ENCODE data around the gene TP53. TPM values are rescaled to one million over a fixed set of nuclear protein-coding genes. Genes with fewer than 3 reads are reported as not detected.
A peak's percentile ranks its signal among the peaks of the same experiment; 100 is the strongest.

The TP53 gene
- total and polyA plus RNA-seq, 7 donors, result 7.4 to 36.7 (median 18.1) TPM

DNA sequence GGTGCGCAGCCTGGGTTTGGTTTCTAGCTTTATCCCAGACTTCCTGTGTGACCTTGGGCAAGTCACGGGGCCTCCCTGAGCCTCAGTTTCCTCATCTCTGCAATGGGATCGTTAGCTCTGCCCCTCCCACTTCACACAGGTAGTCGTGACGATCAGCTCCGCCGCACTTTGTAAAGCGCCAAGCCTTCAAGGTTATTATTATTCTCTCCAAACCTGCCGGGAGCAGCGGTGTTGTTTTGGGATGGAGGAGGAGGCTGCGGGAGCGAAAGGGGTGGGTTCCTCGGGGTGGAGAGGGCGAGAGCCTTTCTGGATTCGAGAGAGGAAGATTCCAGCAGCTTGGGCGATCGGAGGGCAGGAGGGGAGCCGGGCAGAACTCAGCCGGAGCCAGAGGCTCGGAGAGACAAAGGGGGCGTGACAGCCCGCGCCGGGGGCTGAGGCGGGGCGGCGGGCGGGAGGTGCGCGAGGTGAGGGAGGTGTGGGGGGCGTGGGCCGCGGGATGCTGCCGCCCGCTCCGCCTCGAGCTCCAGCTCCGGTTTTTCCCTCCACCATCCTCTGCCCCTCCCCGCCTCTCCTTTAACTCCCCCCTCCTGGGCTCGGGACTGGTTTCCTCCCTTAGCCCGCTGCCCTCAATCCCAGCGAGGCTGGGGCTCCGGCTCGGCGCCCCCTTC lies 17.4 kb upstream of the TP53 start, which contains the start of gene EFNB3:
EFNB3 (plus strand) TSS at position 602 of the 668 bp plus-strand sequence. CDS start 397 bp downstream, outside the sequence.
- no peak within 1 kb of the TSS for H3K27ac ChIP-seq
- 2 to 3% (median 3%) methylated on average over 30 to 39 of the region's 45 CpGs for WGBS, 3 donors
- H3K9me3 ChIP-seq, result no peaks in the 10 kb centered on the region
- H3K27me3 ChIP-seq (ENCODE audit: insufficient read depth in 3 of 3, low read length in 2 of 3), result peaks cover 0 to 57% (median 21%) of the 10 kb centered on the region in 3 donors
- H3K36me3 ChIP-seq (ENCODE audit: insufficient read depth in 1 of 2, low read depth in 1 of 2), result peaks cover 7 to 24% of the 10 kb centered on the region in 2 donors
- no peak for ATAC-seq
- H3K4me1 ChIP-seq, result peaks cover 7% of the 10 kb centered on the region
- peak within 1 kb of the TSS; percentile 49 for H3K4me3 ChIP-seq
- DNase-seq, result no peak
- intact Hi-C loops (cut with DNase I), result no loop called here
- TF ChIP-seq CTCF (IDR thresholded peaks at IDR 0.05), result no peak

DNA sequence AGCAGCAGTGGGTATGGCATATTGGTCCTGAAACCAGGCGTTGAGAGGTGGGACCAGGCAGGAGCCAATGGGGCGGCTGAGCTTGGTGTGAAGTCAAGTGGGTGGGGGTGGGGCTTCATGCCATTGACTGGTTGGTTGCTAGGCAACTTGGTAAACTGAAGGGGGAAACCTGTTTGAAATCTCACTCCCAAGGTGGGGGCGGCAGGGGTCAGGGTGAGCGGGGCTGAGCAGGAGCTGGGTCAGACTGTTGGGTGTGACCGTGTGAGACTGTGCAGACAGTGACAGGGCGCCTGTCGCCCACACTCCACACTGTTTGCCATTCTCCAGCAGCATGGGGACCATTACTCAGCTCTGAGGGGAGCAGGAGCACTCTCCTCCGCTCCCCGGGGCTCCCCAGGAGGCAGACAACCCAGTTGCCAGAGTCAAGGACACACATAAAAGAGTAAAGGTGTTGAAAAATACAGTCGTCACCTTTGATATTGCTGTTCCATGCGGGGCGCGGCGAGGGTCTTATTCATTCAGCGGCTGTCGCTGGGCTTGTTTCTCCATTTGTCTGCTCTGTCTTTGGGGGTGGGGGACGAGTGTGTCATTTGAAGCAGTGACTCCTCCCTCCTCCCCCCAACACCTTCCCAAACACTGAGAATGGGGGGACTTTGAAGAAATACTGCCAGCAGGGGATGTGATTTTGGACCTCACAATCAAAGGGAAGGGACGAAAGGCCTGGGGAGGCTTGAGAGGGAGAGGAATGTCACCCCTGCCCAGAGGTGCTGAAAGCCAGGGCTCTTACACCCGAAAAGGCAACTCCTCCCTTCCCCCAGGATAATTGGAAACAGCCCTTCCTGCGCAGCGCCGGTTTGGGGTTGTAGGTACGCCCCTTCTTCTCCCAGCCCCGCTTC lies 16.5 kb upstream of the TP53 start:
- H3K4me3 ChIP-seq, result no peak overlapping the region
- peaks cover 7 to 24% of the 10 kb centered on the region in 2 donors for H3K36me3 ChIP-seq (ENCODE audit: insufficient read depth in 1 of 2, low read depth in 1 of 2)
- no peak overlapping the region for H3K27ac ChIP-seq
- ATAC-seq, result peak in 1 of 4 donors; percentile 13
- no peak for TF ChIP-seq CTCF (IDR thresholded peaks at IDR 0.05)
- WGBS, 3 donors, result 48 to 55% (median 51%) methylated on average over 24 of the region's 24 CpGs
- H3K27me3 ChIP-seq (ENCODE audit: insufficient read depth in 3 of 3, low read length in 2 of 3), result peaks cover 0 to 50% (median 18%) of the 10 kb centered on the region in 3 donors
- peaks cover 7% of the 10 kb centered on the region for H3K4me1 ChIP-seq
- intact Hi-C loops (cut with DNase I), result no loop called here
- DNase-seq, result no peak
- no peaks in the 10 kb centered on the region for H3K9me3 ChIP-seq

DNA sequence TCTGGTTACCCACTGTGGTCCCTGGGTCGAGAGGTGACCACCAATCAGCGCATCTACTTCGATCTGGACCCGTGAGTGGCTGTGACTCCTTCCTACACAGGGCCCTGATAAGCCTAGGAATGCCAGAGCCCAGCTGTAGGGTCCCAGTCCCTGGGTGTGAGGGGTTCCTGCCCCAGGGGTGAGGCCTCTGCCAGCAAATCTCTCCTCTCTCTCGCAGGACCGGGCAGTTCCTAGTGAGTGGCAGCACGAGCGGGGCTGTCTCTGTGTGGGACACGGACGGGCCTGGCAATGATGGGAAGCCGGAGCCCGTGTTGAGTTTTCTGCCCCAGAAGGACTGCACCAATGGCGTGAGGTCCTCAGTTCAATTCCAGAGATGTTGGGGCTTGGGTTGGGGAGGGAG lies 15.5 kb upstream of the TP53 start:
- no peak for ATAC-seq
- Histone ChIP-seq H3K36me3 (ENCODE audit: insufficient read depth in 1 of 2, low read depth in 1 of 2) (peaks cover 7 to 24% of the 10 kb centered on the region in 2 donors), H3K4me1 (peaks cover 7% of the 10 kb centered on the region), H3K27ac (no peak overlapping the region), H3K4me3 (no peak overlapping the region), H3K27me3 (ENCODE audit: insufficient read depth in 3 of 3, low read length in 2 of 3) (peaks cover 0 to 50% (median 17%) of the 10 kb centered on the region in 3 donors), H3K9me3 (no peaks in the 10 kb centered on the region)
- TF ChIP-seq CTCF (IDR thresholded peaks at IDR 0.05), result no peak
- 90 to 91% (median 90%) methylated on average over 13 of the region's 13 CpGs for WGBS, 3 donors
- intact Hi-C loops (cut with DNase I), result no loop called here
- DNase-seq, result no peak

- 91 to 93% (median 92%) methylated on average over 14 of the region's 14 CpGs for WGBS, 3 donors
- Histone ChIP-seq H3K27me3 (ENCODE audit: insufficient read depth in 3 of 3, low read length in 2 of 3) (peaks cover 0 to 39% (median 17%) of the 10 kb centered on the region in 3 donors), H3K36me3 (ENCODE audit: insufficient read depth in 1 of 2, low read depth in 1 of 2) (peaks cover 7 to 24% of the 10 kb centered on the region in 2 donors), H3K9me3 (no peaks in the 10 kb centered on the region), H3K4me1 (peaks cover 7% of the 10 kb centered on the region), H3K4me3 (no peak overlapping the region), H3K27ac (no peak overlapping the region)
- TF ChIP-seq CTCF (IDR thresholded peaks at IDR 0.05), result no peak
- ATAC-seq, result no peak
- intact Hi-C loops (cut with DNase I), result no loop called here
- no peak for DNase-seq
Observed at GRCh38 chr17:7701681-7702080, 14.4 kb upstream of the TP53 start.

Measured in psoas muscle (tissue), 8 donors.